RCC 7860 (cell line): Measurements from ENCODE around the gene PIK3R1.
"Not testable (repeated sequence)": the region's sequence is repeated elsewhere in the genome, so short reads cannot be mapped to it uniquely, and the experiment has no call there.

ENCODE experiments used
- DNase-seq: peaks from one replicate; pipeline ENCODE4 v3.0.0-alpha.2; 2015; ENCODE audit warnings: low spot score
- FAIRE-seq: peaks from 2 replicates; lab custom pipeline; 2012; peaks lifted over from hg19 to GRCh38; lab: Jason Lieb, UNC

Gene PIK3R1

GRCh38 chr5:68225188-68225910, 9.8 kb downstream of the PIK3R1 start:
- FAIRE-seq = peak; percentile 20

GRCh38 chr5:68225911-68226545, 10.5 kb downstream of the PIK3R1 start:
- DNase-seq (no peak), FAIRE-seq (no peak)

More at GRCh38 chr5:68225188-68225910, 9.8 kb downstream of the PIK3R1 start:
- DNase-seq = peak; percentile 11

GRCh38 chr5:68226546-68227073, 11.1 kb downstream of the PIK3R1 start:
- no peak for DNase-seq
- no peak for FAIRE-seq

- DNase-seq = no peak
- FAIRE-seq = no peak
These were observed 12.1 kb downstream of the PIK3R1 start for GRCh38 chr5:68227532-68228160.

- FAIRE-seq (no peak), DNase-seq (no peak)
These were observed 13.9 kb downstream of the PIK3R1 start for GRCh38 chr5:68229416-68229815.

- no peak for DNase-seq
- FAIRE-seq = no peak
These were observed 14.7 kb downstream of the PIK3R1 start for GRCh38 chr5:68230285-68230684.

GRCh38 chr5:68231414-68232076, 16.0 kb downstream of the PIK3R1 start:
- no peak for DNase-seq
- FAIRE-seq = no peak

- FAIRE-seq = no peak
- DNase-seq = no peak
These were observed 16.7 kb downstream of the PIK3R1 start for GRCh38 chr5:68232277-68232676.

- FAIRE-seq (no peak), DNase-seq (no peak)
These were observed 17.5 kb downstream of the PIK3R1 start for GRCh38 chr5:68233075-68233474.

GRCh38 chr5:68235229-68235628, 19.7 kb downstream of the PIK3R1 start:
- not testable (repeated sequence) for FAIRE-seq, DNase-seq

GRCh38 chr5:68237715-68238114, 22.2 kb downstream of the PIK3R1 start:
- DNase-seq = no peak
- FAIRE-seq = no peak

GRCh38 chr5:68239487-68239886, 23.9 kb downstream of the PIK3R1 start:
- FAIRE-seq (peak; percentile 78), DNase-seq (peak; percentile 52)

GRCh38 chr5:68240202-68240601, 24.6 kb downstream of the PIK3R1 start:
- peak; percentile 12 for DNase-seq
- FAIRE-seq = peak; percentile 68

GRCh38 chr5:68240771-68241170, 25.2 kb downstream of the PIK3R1 start:
- DNase-seq (no peak), FAIRE-seq (no peak)

- peak; percentile 71 for DNase-seq
- peak; percentile 90 for FAIRE-seq
These were observed 27.2 kb downstream of the PIK3R1 start for GRCh38 chr5:68242743-68243142.

GRCh38 chr5:68243251-68243650, 27.7 kb downstream of the PIK3R1 start:
- DNase-seq = no peak
- no peak for FAIRE-seq

GRCh38 chr5:68243681-68244080, 28.1 kb downstream of the PIK3R1 start:
- no peak for DNase-seq
- no peak for FAIRE-seq

- FAIRE-seq = peak; percentile 84
- DNase-seq = peak; percentile 44
These were observed 29.8 kb downstream of the PIK3R1 start for GRCh38 chr5:68245319-68245718.

GRCh38 chr5:68246802-68247201, 31.2 kb downstream of the PIK3R1 start:
- DNase-seq (no peak), FAIRE-seq (no peak)

GRCh38 chr5:68247627-68248026, 32.1 kb downstream of the PIK3R1 start:
- DNase-seq (no peak), FAIRE-seq (no peak)

- DNase-seq = no peak
- FAIRE-seq = no peak
These were observed 33.3 kb downstream of the PIK3R1 start for GRCh38 chr5:68248896-68249295.
